Measurements from ENCODE around the gene ZDHHC14. TPM values are rescaled to one million over a fixed set of nuclear protein-coding genes. Genes with fewer than 3 reads are reported as not detected.

The ZDHHC14 gene
- total and polyA plus RNA-seq, 4 donors: 4.3 to 18.3 (median 8.9) TPM

DNA sequence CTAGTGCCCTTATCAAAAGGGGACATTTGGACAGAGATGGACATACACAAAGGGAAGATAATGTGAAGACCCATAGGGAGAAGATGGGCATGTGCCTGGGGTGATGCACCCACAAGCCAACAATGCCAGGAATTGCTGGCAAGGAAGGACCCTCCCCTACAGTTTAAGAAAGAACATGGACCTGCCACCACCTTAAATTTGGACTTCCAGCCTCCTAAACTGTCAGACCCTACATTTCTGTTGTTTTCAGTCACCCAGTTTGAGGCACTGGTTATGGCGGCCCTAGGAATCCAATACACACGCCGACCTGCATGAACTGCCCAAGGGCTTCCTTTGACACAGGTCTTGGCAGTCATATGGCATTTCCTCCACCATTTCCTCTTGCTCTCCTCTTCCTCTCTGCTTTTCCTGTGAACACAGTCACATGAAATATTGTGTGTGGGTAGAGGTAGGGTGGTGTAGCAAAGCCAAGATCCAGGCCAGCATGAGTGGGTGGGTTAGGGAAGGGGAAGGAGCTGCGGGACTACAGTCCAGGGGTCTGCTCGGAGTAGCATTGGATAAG lies 115.6 kb downstream of the ZDHHC14 start:
- Histone ChIP-seq H3K4me1 (ENCODE audit: control insufficient read depth in 5 of 5, insufficient read depth in 5 of 5, low read length in 5 of 5) (peaks cover 0 to 16% (median 3%) of the 10 kb centered on the region in 5 donors), H3K4me3 (no peak overlapping the region), H3K9ac (ENCODE audit: insufficient read depth in 1 of 2, low read length in 2 of 2) (no peak overlapping the region), H3K27me3 (ENCODE audit: control insufficient read depth in 3 of 3, insufficient read depth in 3 of 3, low read length in 2 of 3) (no peaks in the 10 kb centered on the region), H3K36me3 (ENCODE audit: control insufficient read depth in 4 of 4, insufficient read depth in 4 of 4, low read length in 4 of 4) (no peaks in the 10 kb centered on the region), H3K9me3 (ENCODE audit: control insufficient read depth in 4 of 4, insufficient read depth in 3 of 4, low read length in 3 of 4) (peaks cover 0 to 5% (median 1%) of the 10 kb centered on the region in 4 donors), H3K27ac (ENCODE audit: low read depth in 1 of 2, low read length in 1 of 2) (no peak overlapping the region)
- no peak for DNase-seq
- 78 to 79% methylated on average over 5 of the region's 5 CpGs for WGBS, 2 donors
- TF ChIP-seq, protein P1, sequence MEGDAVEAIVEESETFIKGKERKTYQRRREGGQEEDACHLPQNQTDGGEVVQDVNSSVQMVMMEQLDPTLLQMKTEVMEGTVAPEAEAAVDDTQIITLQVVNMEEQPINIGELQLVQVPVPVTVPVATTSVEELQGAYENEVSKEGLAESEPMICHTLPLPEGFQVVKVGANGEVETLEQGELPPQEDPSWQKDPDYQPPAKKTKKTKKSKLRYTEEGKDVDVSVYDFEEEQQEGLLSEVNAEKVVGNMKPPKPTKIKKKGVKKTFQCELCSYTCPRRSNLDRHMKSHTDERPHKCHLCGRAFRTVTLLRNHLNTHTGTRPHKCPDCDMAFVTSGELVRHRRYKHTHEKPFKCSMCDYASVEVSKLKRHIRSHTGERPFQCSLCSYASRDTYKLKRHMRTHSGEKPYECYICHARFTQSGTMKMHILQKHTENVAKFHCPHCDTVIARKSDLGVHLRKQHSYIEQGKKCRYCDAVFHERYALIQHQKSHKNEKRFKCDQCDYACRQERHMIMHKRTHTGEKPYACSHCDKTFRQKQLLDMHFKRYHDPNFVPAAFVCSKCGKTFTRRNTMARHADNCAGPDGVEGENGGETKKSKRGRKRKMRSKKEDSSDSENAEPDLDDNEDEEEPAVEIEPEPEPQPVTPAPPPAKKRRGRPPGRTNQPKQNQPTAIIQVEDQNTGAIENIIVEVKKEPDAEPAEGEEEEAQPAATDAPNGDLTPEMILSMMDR (IDR thresholded peaks at IDR 0.05; ENCODE audit: control extremely low read depth, extremely low read depth): no peak
- no peak for ATAC-seq (ENCODE audit: insufficient read depth, low FRiP score)

GRCh38 chr6:157497579-157497978 lies 116.6 kb downstream of the ZDHHC14 start:
- TF ChIP-seq, protein P1 (IDR thresholded peaks at IDR 0.05; ENCODE audit: control extremely low read depth, extremely low read depth): no peak
- WGBS, 2 donors: 89 to 96% methylated on average over 2 of the region's 2 CpGs
- Histone ChIP-seq H3K4me3 (no peak overlapping the region), H3K36me3 (ENCODE audit: control insufficient read depth in 4 of 4, insufficient read depth in 4 of 4, low read length in 4 of 4) (no peaks in the 10 kb centered on the region), H3K27ac (ENCODE audit: low read depth in 1 of 2, low read length in 1 of 2) (no peak overlapping the region), H3K27me3 (ENCODE audit: control insufficient read depth in 3 of 3, insufficient read depth in 3 of 3, low read length in 2 of 3) (no peaks in the 10 kb centered on the region), H3K9ac (ENCODE audit: insufficient read depth in 1 of 2, low read length in 2 of 2) (no peak overlapping the region), H3K4me1 (ENCODE audit: control insufficient read depth in 5 of 5, insufficient read depth in 5 of 5, low read length in 5 of 5) (peaks cover 0 to 19% (median 3%) of the 10 kb centered on the region in 5 donors), H3K9me3 (ENCODE audit: control insufficient read depth in 4 of 4, insufficient read depth in 3 of 4, low read length in 3 of 4) (peaks cover 0 to 5% (median 1%) of the 10 kb centered on the region in 4 donors)
- ATAC-seq (ENCODE audit: insufficient read depth, low FRiP score) (no peak), DNase-seq (no peak)

- 92 to 94% methylated on average over 2 of the region's 2 CpGs for WGBS, 2 donors
- H3K4me1 ChIP-seq (ENCODE audit: control insufficient read depth in 5 of 5, insufficient read depth in 5 of 5, low read length in 5 of 5): peaks cover 0 to 19% (median 3%) of the 10 kb centered on the region in 5 donors
- ATAC-seq (ENCODE audit: insufficient read depth, low FRiP score) (no peak), DNase-seq (no peak)
- H3K9me3 ChIP-seq (ENCODE audit: control insufficient read depth in 4 of 4, insufficient read depth in 3 of 4, low read length in 3 of 4): peaks cover 0 to 5% (median 1%) of the 10 kb centered on the region in 4 donors
- TF ChIP-seq, protein P1 (IDR thresholded peaks at IDR 0.05; ENCODE audit: control extremely low read depth, extremely low read depth): no peak
- H3K9ac ChIP-seq (ENCODE audit: insufficient read depth in 1 of 2, low read length in 2 of 2): no peak overlapping the region
- no peaks in the 10 kb centered on the region for H3K27me3 ChIP-seq (ENCODE audit: control insufficient read depth in 3 of 3, insufficient read depth in 3 of 3, low read length in 2 of 3)
- H3K27ac ChIP-seq (ENCODE audit: low read depth in 1 of 2, low read length in 1 of 2): no peak overlapping the region
- no peaks in the 10 kb centered on the region for H3K36me3 ChIP-seq (ENCODE audit: control insufficient read depth in 4 of 4, insufficient read depth in 4 of 4, low read length in 4 of 4)
- H3K4me3 ChIP-seq: no peak overlapping the region
Measured at GRCh38 chr6:157498817-157499216, 117.8 kb downstream of the ZDHHC14 start.

- H3K27ac ChIP-seq (ENCODE audit: low read depth in 1 of 2, low read length in 1 of 2): no peak overlapping the region
- no peak overlapping the region for H3K9ac ChIP-seq (ENCODE audit: insufficient read depth in 1 of 2, low read length in 2 of 2)
- TF ChIP-seq, protein P1 (IDR thresholded peaks at IDR 0.05; ENCODE audit: control extremely low read depth, extremely low read depth): no peak
- peaks cover 0 to 5% (median 1%) of the 10 kb centered on the region in 4 donors for H3K9me3 ChIP-seq (ENCODE audit: control insufficient read depth in 4 of 4, insufficient read depth in 3 of 4, low read length in 3 of 4)
- 92 to 93% methylated on average over 1 of the region's 1 CpG for WGBS, 2 donors
- peaks cover 0 to 13% (median 0%) of the 10 kb centered on the region in 5 donors for H3K4me1 ChIP-seq (ENCODE audit: control insufficient read depth in 5 of 5, insufficient read depth in 5 of 5, low read length in 5 of 5)
- ATAC-seq (ENCODE audit: insufficient read depth, low FRiP score) (no peak), DNase-seq (no peak)
- no peak overlapping the region for H3K4me3 ChIP-seq
- no peaks in the 10 kb centered on the region for H3K27me3 ChIP-seq (ENCODE audit: control insufficient read depth in 3 of 3, insufficient read depth in 3 of 3, low read length in 2 of 3)
- H3K36me3 ChIP-seq (ENCODE audit: control insufficient read depth in 4 of 4, insufficient read depth in 4 of 4, low read length in 4 of 4): no peaks in the 10 kb centered on the region
Measured at GRCh38 chr6:157500022-157500421, 119.0 kb downstream of the ZDHHC14 start.

Data from lung (tissue), 12 donors.